Pancreas (tissue), 10 donors: ENCODE data around the gene FERMT3. TPM values are rescaled to one million over a fixed set of nuclear protein-coding genes. Genes with fewer than 3 reads are reported as not detected.

Experiments
- ATAC-seq, 4 donors: fragments of 200-7000 bp; cut with Tn5 transposase; one replicate each; pipeline versions ENCODE4 v1.8.0 to v1.9.1; 2020; ENCODE audit warnings: mild to moderate bottlenecking in 4 of 4, moderate library complexity in 4 of 4
- DNase-seq, 6 donors: peaks; one replicate each; pipeline ENCODE4 v3.0.0-alpha.2; 2020
- FAIRE-seq: peaks from 2 replicates; lab custom pipeline; 2012; peaks lifted over from hg19 to GRCh38; lab: Jason Lieb, UNC
- H3K27ac ChIP-seq, 4 donors: fragments of 200-600 bp; sonication (generic); 1 replicate in 3 of 4; 2 replicates in 1 of 4; pipeline versions ENCODE4 v1.5.0 to v1.8.0; 2020
- H3K27me3 ChIP-seq, 4 donors: fragments of 200-600 bp; one replicate each; pipeline ENCODE4 v1.8.0; 2021
- H3K36me3 ChIP-seq, 3 donors: fragments of 200-600 bp; sonication (generic) in 1 of 3; one replicate each; pipeline versions ENCODE4 v1.5.0 to v1.8.0; 2020 to 2021
- H3K4me1 ChIP-seq, 3 donors: fragments of 200-600 bp; one replicate each; pipeline ENCODE4 v1.8.0; 2021
- H3K4me3 ChIP-seq, 4 donors: fragments of 200-600 bp; sonication (generic) in 2 of 4; one replicate each; pipeline versions ENCODE4 v1.5.0 to v1.8.0; 2020 to 2021
- H3K9me3 ChIP-seq, 4 donors: fragments of 200-600 bp; one replicate each; pipeline ENCODE4 v1.8.0; 2021
- CTCF ChIP-seq, 4 donors: fragments of 200-600 bp; sonication (generic) in 3 of 4; IDR thresholded peaks; one replicate each; pipeline versions ENCODE4 v1.5.0 to v1.8.0; 2021; ENCODE audit warnings: antibody characterized with exemption in 4 of 4
- WGBS, 2 donors: extraction: QIAGEN DNeasy Blood & Tissue Kit; methylation state at CpG; one replicate each; pipeline ENCODE4 v1.1.7; 2013; 5-methylcytosine and 5-hydroxymethylcytosine counted together
- intact Hi-C, 3 donors: fragments of 100-400 bp; cut with DNase I; formaldehyde crosslinking; loops; one replicate each; pipeline versions ENCODE4 v1.11.1 to v1.14.2; 2022
- polyA plus RNA-seq, 2 donors: library from polyadenylated mRNA; stranded (reverse); fragments of 200-250 nt; gene quantifications; one replicate each; pipeline ENCODE4 v1.2.3, GENCODE V29; 2013
- total RNA-seq, 6 donors: library from RNA; stranded (reverse); fragmentation: NEBNext Ultra II Directional in 4 of 6; extraction: Animal tissue kit (Norgen Biotek cat#: 25700) in 4 of 6; gene quantifications; one replicate each; pipeline versions ENCODE4 v1.2.1 to v1.2.4, GENCODE V29; 2021 to 2023
- donor health status: healthy with polysubstance abuse.
- donor health status: DM: no; HTN: no; CAD: no; lungs with moderate emphysema.
- donor health status: DM: no; HTN: no; CAD: no.
- donor health status: control.
- donor health status: control.
- donor health status: Bipolar disorder and iron deficiency.
- donor health status: DM: yes; HTN: yes; CAD: no.
- donor health status: DM: no; HTN: no; CAD: no.
- donor health status: DM: no; HTN: no; CAD: no.
- donor health status: DM: yes; HTN: yes; CAD: no.

Gene FERMT3
- total and polyA plus RNA-seq, 8 donors, result 1.9 to 16.3 (median 9.1) TPM

- peaks cover 32 to 49% (median 38%) of the 10 kb centered on the region in 3 donors for H3K4me1 ChIP-seq
- DNase-seq (peak in 4 of 6 donors; percentile 50 to 85 (median 68)), FAIRE-seq (no peak), ATAC-seq (peak in 2 of 4 donors; percentile 2 to 11)
- H3K27ac ChIP-seq, result peak overlapping the region; percentile 75 to 90 (median 86)
- no peaks in the 10 kb centered on the region for H3K27me3 ChIP-seq
- intact Hi-C loops, result no loop called here
- whole genome bisulfite sequencing, 2 donors, result 19 to 22% methylated on average over 12 of the region's 12 CpGs
- H3K36me3 ChIP-seq, result no peaks in the 10 kb centered on the region
- no peak for TF ChIP-seq CTCF (IDR thresholded peaks at IDR 0.05)
- peak overlapping the region; percentile 55 to 78 (median 74) for H3K4me3 ChIP-seq
- no peaks in the 10 kb centered on the region for H3K9me3 ChIP-seq
Observed at GRCh38 chr11:64235437-64236161, 29.1 kb downstream of the FERMT3 start.

GRCh38 chr11:64237484-64237951, 31.0 kb downstream of the FERMT3 start:
- H3K27ac ChIP-seq, result peak overlapping the region; percentile 73 to 100 (median 97)
- no peaks in the 10 kb centered on the region for H3K9me3 ChIP-seq
- WGBS, 2 donors, result 21 to 22% methylated on average over 12 of the region's 12 CpGs
- FAIRE-seq (no peak), DNase-seq (peak; percentile 88 to 99 (median 98)), ATAC-seq (peak; percentile 23 to 47 (median 36))
- H3K4me1 ChIP-seq, result peaks cover 29 to 45% (median 40%) of the 10 kb centered on the region in 3 donors
- H3K36me3 ChIP-seq, result no peaks in the 10 kb centered on the region
- no peaks in the 10 kb centered on the region for H3K27me3 ChIP-seq
- TF ChIP-seq CTCF (IDR thresholded peaks at IDR 0.05), result no peak
- peak overlapping the region in 2 of 4 donors; percentile 28 to 31 for H3K4me3 ChIP-seq
- intact Hi-C loops, result no loop called here

GRCh38 chr11:64238076-64238475, 31.6 kb downstream of the FERMT3 start:
- TF ChIP-seq CTCF (IDR thresholded peaks at IDR 0.05), result no peak
- Histone ChIP-seq H3K9me3 (no peaks in the 10 kb centered on the region), H3K4me1 (peaks cover 29 to 51% (median 46%) of the 10 kb centered on the region in 3 donors), H3K27ac (peak overlapping the region; percentile 46 to 100 (median 97)), H3K4me3 (no peak overlapping the region), H3K27me3 (no peaks in the 10 kb centered on the region), H3K36me3 (no peaks in the 10 kb centered on the region)
- no peak for FAIRE-seq
- peak in 3 of 6 donors; percentile 36 to 79 (median 43) for DNase-seq
- no peak for ATAC-seq
- WGBS, 2 donors, result 46 to 51% methylated on average over 9 of the region's 9 CpGs
- intact Hi-C loops, result no loop called here

GRCh38 chr11:64238999-64239398, 32.5 kb downstream of the FERMT3 start:
- Histone ChIP-seq H3K27me3 (no peaks in the 10 kb centered on the region), H3K27ac (peak overlapping the region in 3 of 4 donors; percentile 97 to 100 (median 97)), H3K4me3 (no peak overlapping the region), H3K4me1 (peaks cover 29 to 55% (median 51%) of the 10 kb centered on the region in 3 donors), H3K9me3 (no peaks in the 10 kb centered on the region), H3K36me3 (no peaks in the 10 kb centered on the region)
- intact Hi-C loops, result no loop called here
- ATAC-seq (no peak), DNase-seq (peak in 2 of 6 donors; percentile 24 to 38), FAIRE-seq (no peak)
- 55 to 59% methylated on average over 5 of the region's 5 CpGs for WGBS, 2 donors
- TF ChIP-seq CTCF (IDR thresholded peaks at IDR 0.05), result no peak
